ENCODE results near the gene CLDN22.

DNA sequence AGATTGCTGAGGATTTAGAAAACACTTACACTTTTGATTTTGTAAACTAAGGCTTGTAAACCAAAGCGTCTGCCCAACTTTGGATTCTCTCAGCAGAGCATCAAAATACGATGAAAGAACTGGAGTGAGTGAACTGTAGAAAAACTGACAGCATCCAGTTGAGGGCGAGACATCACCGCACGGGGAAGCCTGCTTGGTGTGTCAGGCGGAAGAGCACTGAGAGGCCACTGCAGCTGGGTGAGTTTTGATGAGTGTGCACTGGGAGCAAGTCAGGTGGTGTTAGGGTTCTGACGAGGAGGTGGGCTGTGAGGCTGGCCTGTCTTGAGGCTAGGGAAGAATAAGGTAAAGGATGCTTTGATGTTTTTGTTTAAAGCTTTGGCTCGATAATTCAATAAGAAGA is 49.0 kb upstream of the CLDN22 start:
- TF ChIP-seq GABPA (tag; conservative IDR thresholded peaks at IDR 0.05; ENCODE audit: low read depth) (no peak), ZKSCAN1 (IDR thresholded peaks at IDR 0.05; ENCODE audit: low read depth, low read length) (no peak), TRIM28 (IDR thresholded peaks at IDR 0.05) (no peak), EZH2 (IDR thresholded peaks at IDR 0.05; ENCODE audit: borderline replicate concordance, low read depth, low read length) (no peak)

Measured in K562 (cell line).